ENCODE results near the gene TPGS1. TPM values are rescaled to one million over a fixed set of nuclear protein-coding genes. Genes with fewer than 3 reads are reported as not detected.

The TPGS1 gene
- total RNA-seq, 1 experiment from 2014 or later: 11.5 TPM

DNA sequence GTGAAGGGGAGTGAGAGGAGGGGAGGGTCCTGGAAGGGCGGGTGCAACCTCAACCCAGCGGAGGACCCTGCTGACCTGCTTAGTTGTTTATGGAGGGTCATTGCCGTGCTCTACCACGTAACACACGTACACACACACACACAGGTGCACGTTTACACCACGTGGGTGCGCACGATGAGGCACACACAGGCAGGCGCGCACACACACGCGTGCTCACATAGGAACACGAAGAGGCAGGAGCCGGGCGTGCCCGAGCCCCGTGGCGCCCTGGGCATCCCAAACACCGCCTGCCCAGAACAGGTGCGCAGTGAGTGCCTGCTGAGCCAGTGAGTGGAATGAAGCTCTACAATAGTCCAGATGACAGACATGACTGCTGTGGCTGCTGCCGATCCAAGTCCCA, 22.2 kb upstream of the TPGS1 start:
- H3K4me3 ChIP-seq (ENCODE audit: low read depth, low read length): no peak overlapping the region
- no peak for DNase-seq
- no peaks in the 10 kb centered on the region for H3K9me3 ChIP-seq
- ChIA-PET CTCF (no interaction called here), POLR2A (no interaction called here)
- H3K27me3 ChIP-seq (replicated peaks; ENCODE audit: control insufficient read depth, insufficient read depth, low read length): no peaks in the 10 kb centered on the region
- no peak overlapping the region for H3K27ac Mint-ChIP-seq (ENCODE audit: unreplicated experiment)
- TF ChIP-seq CTCF (IDR thresholded peaks at IDR 0.05; ENCODE audit: insufficient read depth in 1 of 2, low read depth in 1 of 2, low read length in 1 of 2, severe bottlenecking in 1 of 2, unreplicated experiment in 1 of 2): no peak
- no peak overlapping the region for H3K4me3 Mint-ChIP-seq (ENCODE audit: unreplicated experiment)
- H3K9me3 Mint-ChIP-seq (ENCODE audit: unreplicated experiment): peaks cover 17% of the 10 kb centered on the region
- BruUV-seq (replicated peaks): no TSS peak
- no peaks in the 10 kb centered on the region for H3K27me3 Mint-ChIP-seq (ENCODE audit: insufficient read depth, unreplicated experiment)
- no peaks in the 10 kb centered on the region for H3K36me3 ChIP-seq (ENCODE audit: control insufficient read depth, insufficient read depth, low read length)
- H3K4me1 ChIP-seq: peaks cover 5% of the 10 kb centered on the region; the same call in 1 of the 2 replicates
- H3K36me3 Mint-ChIP-seq (ENCODE audit: insufficient read depth, unreplicated experiment): peaks cover 13% of the 10 kb centered on the region
- no peaks in the 10 kb centered on the region for H3K4me1 Mint-ChIP-seq (ENCODE audit: low read depth, unreplicated experiment)
- intact Hi-C loops (cut with micrococcal nuclease; ENCODE audit: unreplicated experiment): no loop called here

DNA sequence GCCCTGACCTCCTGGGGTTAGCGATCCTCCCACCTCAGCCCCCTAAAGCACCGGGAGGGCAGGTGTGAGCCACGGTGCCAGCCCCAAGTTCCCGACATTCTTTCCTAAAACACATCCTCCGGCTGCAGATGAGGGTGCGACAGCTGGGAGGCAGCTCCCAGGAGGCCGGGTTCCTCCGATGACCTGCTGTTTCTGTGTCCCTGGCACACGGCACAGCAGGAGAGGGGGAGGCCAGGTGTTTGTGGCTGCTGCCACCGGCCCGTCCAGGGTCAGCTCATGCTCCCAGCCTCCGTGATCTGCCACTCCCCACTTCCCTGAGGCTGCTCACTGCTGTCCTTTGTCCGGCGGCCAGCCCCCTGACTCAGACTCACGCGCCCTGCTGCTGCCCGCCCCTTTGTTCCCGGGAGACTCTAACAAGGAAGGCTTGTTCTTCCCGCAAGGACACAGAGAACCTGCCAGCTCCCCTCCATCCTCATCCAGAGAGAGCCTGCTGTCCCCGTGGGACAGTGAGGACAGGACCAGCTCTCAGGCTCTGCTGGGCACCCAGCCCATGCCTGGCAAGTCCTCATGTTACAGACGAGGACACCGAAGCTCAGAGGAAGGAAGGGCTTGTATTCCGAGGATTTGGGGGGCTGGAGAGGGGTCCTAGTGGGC, 21.6 kb upstream of the TPGS1 start:
- no peaks in the 10 kb centered on the region for H3K4me1 Mint-ChIP-seq (ENCODE audit: low read depth, unreplicated experiment)
- Histone ChIP-seq H3K4me1 (peaks cover 5% of the 10 kb centered on the region; the same call in 1 of the 2 replicates), H3K36me3 (ENCODE audit: control insufficient read depth, insufficient read depth, low read length) (no peaks in the 10 kb centered on the region), H3K9me3 (no peaks in the 10 kb centered on the region), H3K4me3 (ENCODE audit: low read depth, low read length) (peak overlapping the region; percentile 19), H3K27me3 (replicated peaks; ENCODE audit: control insufficient read depth, insufficient read depth, low read length) (no peaks in the 10 kb centered on the region)
- intact Hi-C loops (cut with micrococcal nuclease; ENCODE audit: unreplicated experiment): no loop called here
- peaks cover 11% of the 10 kb centered on the region for H3K9me3 Mint-ChIP-seq (ENCODE audit: unreplicated experiment)
- H3K4me3 Mint-ChIP-seq (ENCODE audit: unreplicated experiment): peak overlapping the region; percentile 47
- ChIA-PET POLR2A (no interaction called here), CTCF (no interaction called here)
- H3K27ac Mint-ChIP-seq (ENCODE audit: unreplicated experiment): no peak overlapping the region
- peaks cover 7% of the 10 kb centered on the region for H3K36me3 Mint-ChIP-seq (ENCODE audit: insufficient read depth, unreplicated experiment)
- TF ChIP-seq CTCF (IDR thresholded peaks at IDR 0.05; ENCODE audit: insufficient read depth in 1 of 2, low read depth in 1 of 2, low read length in 1 of 2, severe bottlenecking in 1 of 2, unreplicated experiment in 1 of 2): no peak
- no peaks in the 10 kb centered on the region for H3K27me3 Mint-ChIP-seq (ENCODE audit: insufficient read depth, unreplicated experiment)
- DNase-seq: no peak
- no TSS peak for BruUV-seq (replicated peaks)

- peak overlapping the region; percentile 72 for H3K4me3 Mint-ChIP-seq (ENCODE audit: unreplicated experiment)
- H3K36me3 Mint-ChIP-seq (ENCODE audit: insufficient read depth, unreplicated experiment): peaks cover 15% of the 10 kb centered on the region
- H3K27me3 Mint-ChIP-seq (ENCODE audit: insufficient read depth, unreplicated experiment): no peaks in the 10 kb centered on the region
- ChIA-PET CTCF (interaction anchor here (0.6 to 1.6 kb wide), 3 partner anchors 18 to 295 kb away, joined by 3 to 13 read pairs (median 3); partner anchors contain the start of gene TPGS1), POLR2A (interaction anchor here (0.6 to 0.9 kb wide), 2 partner anchors 18 to 968 kb away, joined by 3 to 8 read pairs; partner anchors contain the start of gene TPGS1)
- Histone ChIP-seq H3K9me3 (no peaks in the 10 kb centered on the region), H3K4me3 (ENCODE audit: low read depth, low read length) (peak overlapping the region; percentile 56), H3K4me1 (peaks cover 5% of the 10 kb centered on the region; the same call in 1 of the 2 replicates), H3K27me3 (replicated peaks; ENCODE audit: control insufficient read depth, insufficient read depth, low read length) (no peaks in the 10 kb centered on the region), H3K36me3 (ENCODE audit: control insufficient read depth, insufficient read depth, low read length) (no peaks in the 10 kb centered on the region)
- H3K4me1 Mint-ChIP-seq (ENCODE audit: low read depth, unreplicated experiment): peaks cover 5% of the 10 kb centered on the region
- intact Hi-C loops (cut with micrococcal nuclease; ENCODE audit: unreplicated experiment): loop anchor here (1.0 kb wide), 1 partner anchor 19 kb away; the partner anchor contains the start of gene TPGS1
- peaks cover 6% of the 10 kb centered on the region for H3K9me3 Mint-ChIP-seq (ENCODE audit: unreplicated experiment)
- peak overlapping the region; percentile 55 for H3K27ac Mint-ChIP-seq (ENCODE audit: unreplicated experiment)
- peak; percentile 92 to 97 for DNase-seq
- TSS peak; percentile 70 for BruUV-seq (replicated peaks)
- no peak for TF ChIP-seq CTCF (IDR thresholded peaks at IDR 0.05; ENCODE audit: insufficient read depth in 1 of 2, low read depth in 1 of 2, low read length in 1 of 2, severe bottlenecking in 1 of 2, unreplicated experiment in 1 of 2)
Observed at GRCh38 chr19:488505-489417, 18.5 kb upstream of the TPGS1 start.
